A549 treated with CpdA at 1 μM for 4 hours (cell line): ENCODE results near the gene OR7G2. TPM values are rescaled to one million over a fixed set of nuclear protein-coding genes. Genes with fewer than 3 reads are reported as not detected.

Experiments
- total RNA-seq: library from RNA; stranded (reverse); fragments of 200-300 nt; extraction: Qiagen RNA extraction; gene quantifications from 5 replicates; pipeline ENCODE4 v1.2.3, GENCODE V29; 2022; ENCODE audit warnings: low read depth

The OR7G2 gene
- total RNA-seq, result not detected in 5 replicates

DNA sequence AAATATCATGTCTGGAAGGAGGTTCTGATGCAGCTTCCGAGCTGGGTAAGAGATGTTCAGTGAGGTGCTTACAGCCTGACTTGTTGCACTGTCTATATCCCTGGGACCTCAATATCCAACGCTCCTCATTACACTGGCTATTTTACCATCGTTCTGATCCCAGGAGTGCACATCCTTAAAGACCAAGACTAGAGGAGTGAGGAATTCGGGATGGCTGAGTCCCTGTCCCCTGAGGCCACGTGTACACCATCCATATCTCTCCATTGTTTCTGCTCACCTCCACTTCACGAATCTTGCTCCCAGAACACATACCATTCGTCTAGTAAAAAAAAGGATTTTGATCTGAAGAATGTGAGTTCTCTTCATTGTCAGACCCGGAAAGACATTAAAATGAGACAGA is at the start of gene OR7G2:
OR7G2 (minus strand) TSS at position 101 of the 400 bp plus-strand sequence. CDS start 4,232 bp downstream, outside the sequence.

DNA sequence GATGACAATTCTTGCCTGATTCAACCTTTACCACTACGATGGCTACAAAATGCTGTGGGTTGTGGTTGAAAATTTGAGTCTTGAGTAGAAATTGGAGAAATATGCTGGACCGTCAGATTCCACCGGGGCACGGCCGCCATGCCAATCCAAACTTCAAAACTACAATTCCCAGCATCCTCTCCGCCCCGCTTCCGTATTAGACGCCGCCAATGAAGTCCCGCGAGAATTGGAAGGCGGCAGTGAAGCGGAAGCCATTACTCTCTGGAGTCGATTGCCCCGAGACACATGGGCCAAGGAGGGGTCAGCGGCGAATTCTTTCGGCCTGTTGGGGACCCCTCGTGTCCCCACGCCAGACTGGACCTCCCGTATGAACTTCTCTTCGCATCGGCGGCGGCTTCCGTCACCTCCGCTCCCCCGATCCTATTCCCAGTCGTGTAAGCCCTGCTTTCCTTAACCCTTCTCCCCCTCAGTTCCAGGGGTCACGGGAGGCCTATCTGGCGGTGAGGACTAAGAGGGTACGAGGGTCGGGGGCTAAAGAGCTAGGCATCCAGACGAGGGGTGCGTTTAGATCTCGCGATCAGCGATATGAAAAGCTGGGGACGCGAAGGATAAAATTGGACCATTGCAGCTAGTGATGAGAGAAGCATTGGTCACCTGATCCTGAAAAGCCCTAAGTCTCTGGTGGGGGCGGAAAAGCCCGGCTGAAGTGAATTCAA is 33.0 kb upstream of the OR7G2 start, which contains the start of gene ZNF317:
ZNF317 (plus strand) TSS at position 239 of the 716 bp plus-strand sequence. CDS start 15,620 bp downstream, outside the sequence.

DNA sequence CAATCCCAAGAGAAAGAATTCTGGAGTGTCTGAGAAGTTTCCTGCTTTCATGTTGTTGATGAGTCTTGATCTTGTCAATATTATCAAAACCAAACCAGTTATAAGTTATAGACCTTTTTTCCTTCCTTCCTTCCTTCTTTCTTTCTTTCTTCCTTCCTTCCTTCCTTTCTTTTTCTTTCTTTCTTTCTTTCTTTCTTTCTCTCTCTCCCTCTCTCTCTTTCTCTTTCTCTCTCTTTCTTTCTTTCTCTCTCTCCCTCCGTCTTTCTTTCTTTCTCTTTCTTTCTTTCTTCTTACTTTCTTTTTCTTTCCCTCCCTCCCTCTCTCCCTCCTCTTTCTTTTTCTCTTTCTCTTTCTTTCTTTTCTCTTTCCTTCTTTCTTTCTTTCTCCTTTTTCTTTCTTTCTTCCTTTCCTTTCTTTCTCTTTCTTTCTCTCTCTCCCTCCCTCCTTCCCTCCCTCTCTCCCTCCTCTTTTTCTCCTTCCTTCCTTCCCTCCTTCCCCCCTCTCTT is 19.7 kb upstream of the OR7G2 start, which contains the start of gene OR7G3:
OR7G3 (minus strand) TSS at position 51 of the 506 bp plus-strand sequence; CDS start at position 51, 0 bp downstream.

DNA sequence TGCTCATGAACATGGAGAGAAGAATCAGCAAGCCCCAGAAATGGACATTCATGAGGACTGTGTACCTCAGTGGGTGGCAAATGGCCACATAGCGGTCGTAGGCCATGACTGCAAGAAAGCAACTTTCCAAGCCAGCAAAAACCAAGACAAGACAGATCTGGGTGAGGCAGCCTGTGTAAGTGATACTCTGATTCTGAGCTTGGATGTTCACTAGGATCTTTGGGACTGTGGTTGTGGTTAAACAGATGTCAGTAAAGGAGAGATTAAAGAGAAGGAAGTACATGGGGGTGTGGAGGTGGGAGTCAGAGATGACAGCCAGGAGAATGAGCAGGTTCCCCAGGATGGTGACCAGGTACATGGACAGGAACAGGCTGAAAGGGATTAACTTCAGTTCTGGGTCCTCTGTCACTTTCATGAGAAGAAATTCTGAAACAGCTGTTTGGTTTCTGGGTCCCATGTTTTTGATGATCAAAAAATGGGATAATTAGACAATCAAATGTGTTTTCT is 8.1 kb upstream of the OR7G2 start, which contains the start of gene OR7G1:
OR7G1 (minus strand) TSS at position 457 of the 507 bp plus-strand sequence; CDS start at position 457, 0 bp downstream.

DNA sequence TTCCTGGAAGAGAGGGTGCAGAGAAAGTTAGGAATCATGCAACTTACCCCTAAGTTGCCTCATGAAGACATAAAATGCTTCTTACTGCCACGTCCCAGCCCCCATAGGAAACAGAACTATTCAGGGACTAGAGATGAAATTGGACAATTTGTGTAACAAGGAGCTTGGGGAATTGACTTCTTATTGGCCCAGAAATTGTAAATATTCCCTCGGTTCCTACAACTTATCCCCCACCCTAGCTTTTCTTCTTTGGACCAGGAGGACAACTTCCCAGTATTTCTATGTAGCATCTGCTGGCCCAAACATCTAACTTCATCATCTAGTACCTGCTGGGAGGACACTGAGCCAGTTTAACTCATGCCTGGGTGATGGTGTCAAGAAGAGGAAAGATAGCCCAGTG is 20.5 kb downstream of the OR7G2 start, which contains the start of gene OR1M1:
OR1M1 (plus strand) TSS at position 301 of the 400 bp plus-strand sequence. CDS start 6,184 bp downstream, outside the sequence.

Other genes starting within 250 kb of the OR7G2 start
- gene MUC16, start 97.1 kb downstream of the OR7G2 start, total RNA-seq, result 0.02 to 0.08 TPM (median 0.03 TPM) in 5 replicates
- not detected in 5 replicates for gene OR1M1, start 20.4 kb downstream of the OR7G2 start, total RNA-seq
- gene OR7G1, start 8.3 kb upstream of the OR7G2 start, total RNA-seq, result not detected in 5 replicates
- not detected in 5 replicates for gene OR7G3, start 19.5 kb upstream of the OR7G2 start, total RNA-seq
- 18.9 to 21.2 TPM (median 19.5 TPM) in 5 replicates for gene ZNF317, start 32.9 kb upstream of the OR7G2 start, total RNA-seq
- gene OR7D2, start 71.5 kb upstream of the OR7G2 start, total RNA-seq, result not detected in 5 replicates
- not detected in 5 replicates for gene OR7D4, start 112.1 kb upstream of the OR7G2 start, total RNA-seq
- not detected in 5 replicates for gene OR7E24, start 143.5 kb upstream of the OR7G2 start, total RNA-seq
- 0.36 to 1.7 TPM (median 0.87 TPM) in 5 replicates for gene ZNF699, start 202.4 kb upstream of the OR7G2 start, total RNA-seq
- gene ZNF559, start 216.7 kb upstream of the OR7G2 start, total RNA-seq, result 5.3 to 7.8 TPM (median 5.7 TPM) in 5 replicates